NCI-H1092 treated with DMSO at 0.1 percent for 48 hours (cell line): Measurements from ENCODE around the gene ITIH5.

Source experiments
- DNase-seq: peaks from one replicate; lab custom pipeline; 2025; lab: John Stamatoyannopoulos, UW

ITIH5 gene

GRCh38 chr10:7583626-7584025 lies 83.1 kb downstream of the ITIH5 start:
- DNase-seq = no peak

- DNase-seq = no peak
Observed at GRCh38 chr10:7580520-7580919, 86.2 kb downstream of the ITIH5 start.

GRCh38 chr10:7579681-7580080 lies 87.1 kb downstream of the ITIH5 start:
- DNase-seq = no peak

- DNase-seq = no peak
Observed at GRCh38 chr10:7577579-7577978, 89.2 kb downstream of the ITIH5 start.

GRCh38 chr10:7577176-7577575 lies 89.6 kb downstream of the ITIH5 start:
- DNase-seq = no peak

GRCh38 chr10:7576340-7576739 lies 90.4 kb downstream of the ITIH5 start:
- no peak for DNase-seq

- DNase-seq = peak; percentile 1
Observed at GRCh38 chr10:7572391-7572790, 94.4 kb downstream of the ITIH5 start.

- no peak for DNase-seq
Observed at GRCh38 chr10:7571981-7572380, 94.8 kb downstream of the ITIH5 start.

GRCh38 chr10:7567911-7568620 lies 98.7 kb downstream of the ITIH5 start:
- DNase-seq = no peak

GRCh38 chr10:7566891-7567290 lies 99.9 kb downstream of the ITIH5 start:
- no peak for DNase-seq

- no peak for DNase-seq
Observed at GRCh38 chr10:7565871-7566270, 100.9 kb downstream of the ITIH5 start.

- DNase-seq = peak; percentile 69
Observed at GRCh38 chr10:7563770-7564169, 103.0 kb downstream of the ITIH5 start.

- DNase-seq = no peak
Observed at GRCh38 chr10:7563368-7563767, 103.4 kb downstream of the ITIH5 start.

GRCh38 chr10:7561985-7562384 lies 104.8 kb downstream of the ITIH5 start:
- no peak for DNase-seq

GRCh38 chr10:7561216-7561893 lies 105.4 kb downstream of the ITIH5 start:
- DNase-seq = peak; percentile 88

GRCh38 chr10:7560519-7560918 lies 106.2 kb downstream of the ITIH5 start:
- DNase-seq = no peak

GRCh38 chr10:7559386-7559785 lies 107.4 kb downstream of the ITIH5 start:
- no peak for DNase-seq

- DNase-seq = no peak
Observed at GRCh38 chr10:7558036-7558435, 108.7 kb downstream of the ITIH5 start.

- no peak for DNase-seq
Observed at GRCh38 chr10:7553531-7553930, 113.2 kb downstream of the ITIH5 start.

GRCh38 chr10:7551950-7552716 lies 114.6 kb downstream of the ITIH5 start:
- peak; percentile 27 for DNase-seq

- DNase-seq = no peak
Observed at GRCh38 chr10:7551289-7551688, 115.5 kb downstream of the ITIH5 start.

- DNase-seq = no peak
Observed at GRCh38 chr10:7550013-7550412, 116.8 kb downstream of the ITIH5 start.

- no peak for DNase-seq
Observed at GRCh38 chr10:7547829-7548228, 118.9 kb downstream of the ITIH5 start.
